Measurements from ENCODE around the gene SSBP3. TPM values are rescaled to one million over a fixed set of nuclear protein-coding genes. Genes with fewer than 3 reads are reported as not detected.
A peak's percentile ranks its signal among the peaks of the same experiment; 100 is the strongest.

Gene SSBP3
- total RNA-seq, 1 donor from 2014 or later = 47.3 TPM

GRCh38 chr1:54409156-54410142, 3.3 kb upstream of the SSBP3 start:
- DNase-seq (ENCODE audit: low spot score) = no peak

GRCh38 chr1:54408147-54409066, 2.2 kb upstream of the SSBP3 start:
- peak; percentile 55 for DNase-seq (ENCODE audit: low spot score)

- peak; percentile 79 for DNase-seq (ENCODE audit: low spot score)
These were observed 1.4 kb upstream of the SSBP3 start for GRCh38 chr1:54407404-54408146.

DNA sequence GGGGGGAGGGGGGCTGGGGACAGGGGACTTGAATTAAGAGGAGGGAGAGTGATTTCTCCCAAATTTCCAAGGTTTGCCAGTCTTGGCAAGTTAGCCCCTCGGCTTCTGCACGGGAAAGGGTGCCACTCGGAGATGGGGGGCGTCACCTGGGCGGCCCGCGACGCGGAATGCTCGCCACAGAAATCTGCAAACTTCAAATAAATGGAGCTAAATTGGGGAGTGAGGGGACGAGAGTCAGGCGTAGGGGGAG, 885 bp upstream of the SSBP3 start:
- peak; percentile 54 for DNase-seq (ENCODE audit: low spot score)

DNA sequence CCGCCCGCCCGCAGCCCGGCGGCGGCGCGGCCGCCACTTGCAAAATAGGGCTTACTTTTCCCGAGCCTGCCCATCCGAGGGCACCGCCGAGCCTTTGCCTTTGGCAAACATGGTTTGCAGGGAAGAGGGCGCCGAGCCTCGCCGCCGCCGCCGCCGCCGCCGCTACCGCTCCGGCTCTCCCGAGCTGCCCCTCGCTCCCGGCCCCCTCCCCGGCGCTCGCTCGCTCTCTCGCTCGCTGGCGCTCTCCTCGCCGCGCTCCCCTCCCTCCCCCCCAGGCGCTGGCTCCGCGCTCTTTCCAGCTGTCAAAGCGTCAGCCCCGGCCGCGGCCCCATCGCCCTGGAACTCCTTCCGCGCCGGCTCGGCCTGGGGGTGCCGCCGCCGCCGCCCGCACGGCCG, 298 bp downstream of the SSBP3 start:
- DNase-seq (ENCODE audit: low spot score) = no peak

GRCh38 chr1:54404939-54405897, 976 bp downstream of the SSBP3 start:
- no peak for DNase-seq (ENCODE audit: low spot score)

DNA sequence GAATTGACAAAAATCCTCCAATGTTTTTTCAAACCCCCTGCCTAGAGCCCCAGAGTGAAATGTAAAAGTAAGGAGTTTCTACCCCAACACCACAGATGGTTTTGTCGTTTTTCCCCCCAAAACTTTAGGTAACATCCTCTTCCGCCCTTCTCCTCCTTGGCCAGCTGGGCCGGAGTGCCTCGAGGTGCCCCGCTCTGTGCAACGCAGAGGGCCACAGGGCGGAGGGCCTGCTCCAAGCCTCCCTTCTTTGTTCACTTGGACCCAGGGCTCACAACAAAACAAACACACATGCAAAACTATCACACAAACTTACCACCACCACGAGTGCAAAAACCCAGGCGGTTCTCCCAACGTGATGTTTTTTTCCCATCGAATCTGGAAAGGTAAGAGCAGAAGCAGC, 1.9 kb downstream of the SSBP3 start:
- no peak for DNase-seq (ENCODE audit: low spot score)

DNA sequence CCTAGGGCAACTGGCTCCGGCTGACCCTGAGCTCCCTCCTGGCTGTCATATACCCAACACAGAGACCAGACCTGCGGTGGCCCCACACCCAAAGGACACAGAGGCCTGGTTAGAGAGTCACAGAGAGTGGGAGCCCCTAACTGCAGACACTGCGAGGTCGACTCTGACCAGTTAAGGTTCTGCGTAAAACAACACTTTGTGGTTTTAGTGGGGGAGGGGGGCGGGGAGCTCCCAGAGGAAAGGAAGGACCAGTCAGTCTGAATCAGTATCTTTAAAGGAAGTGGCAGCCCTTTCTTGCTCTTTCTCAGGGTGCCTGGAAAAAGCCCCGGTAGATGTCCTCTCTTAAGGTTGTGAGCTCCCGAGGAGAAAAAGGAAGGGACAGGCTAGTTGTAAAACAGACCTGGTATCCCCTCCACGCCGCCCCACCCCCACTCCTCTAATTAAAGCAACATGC, 2.4 kb downstream of the SSBP3 start:
- DNase-seq (ENCODE audit: low spot score) = no peak

GRCh38 chr1:54403405-54403804, 2.8 kb downstream of the SSBP3 start:
- no peak for DNase-seq (ENCODE audit: low spot score)

- no peak for DNase-seq (ENCODE audit: low spot score)
These were observed 3.3 kb downstream of the SSBP3 start for GRCh38 chr1:54402896-54403295.

GRCh38 chr1:54401799-54402198, 4.4 kb downstream of the SSBP3 start:
- no peak for DNase-seq (ENCODE audit: low spot score)

DNA sequence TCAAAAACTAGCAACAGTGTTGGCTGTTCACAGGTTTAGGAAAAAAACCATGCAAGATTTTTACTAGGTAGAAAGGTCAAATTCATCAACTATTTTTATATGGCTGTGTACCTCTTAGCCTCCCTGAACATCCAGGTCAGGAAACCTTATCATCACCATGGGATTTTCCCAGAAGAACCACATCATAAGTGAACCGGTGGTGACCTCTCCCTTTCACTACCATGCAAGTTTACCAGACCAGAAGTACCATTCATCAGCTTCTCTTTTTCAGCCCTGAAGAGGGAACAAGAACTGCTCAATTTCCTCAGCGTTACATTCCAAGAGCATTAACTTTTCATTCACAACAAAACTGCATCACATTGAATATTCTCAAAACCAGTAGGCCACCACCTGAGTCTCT, 5.9 kb downstream of the SSBP3 start:
- DNase-seq (ENCODE audit: low spot score) = no peak

DNA sequence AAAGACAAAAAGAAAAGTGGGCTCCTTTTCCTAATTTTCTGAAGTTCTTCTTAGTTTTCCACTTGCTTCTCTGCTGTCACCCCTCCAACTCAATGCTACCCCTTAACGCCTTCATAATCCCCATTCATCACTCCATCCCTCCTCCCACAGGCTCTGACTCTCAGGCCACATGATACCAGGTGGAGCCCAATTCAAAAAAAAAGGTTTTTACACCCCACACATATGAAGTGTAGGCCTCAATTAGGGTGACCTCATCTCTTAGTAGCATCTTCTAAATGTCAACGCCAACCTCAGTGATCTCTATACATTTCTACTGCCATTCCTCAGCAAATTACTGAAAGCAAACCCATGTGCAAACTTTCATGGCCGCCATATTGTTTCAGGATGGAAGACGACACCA, 6.4 kb downstream of the SSBP3 start:
- DNase-seq (ENCODE audit: low spot score) = no peak

DNA sequence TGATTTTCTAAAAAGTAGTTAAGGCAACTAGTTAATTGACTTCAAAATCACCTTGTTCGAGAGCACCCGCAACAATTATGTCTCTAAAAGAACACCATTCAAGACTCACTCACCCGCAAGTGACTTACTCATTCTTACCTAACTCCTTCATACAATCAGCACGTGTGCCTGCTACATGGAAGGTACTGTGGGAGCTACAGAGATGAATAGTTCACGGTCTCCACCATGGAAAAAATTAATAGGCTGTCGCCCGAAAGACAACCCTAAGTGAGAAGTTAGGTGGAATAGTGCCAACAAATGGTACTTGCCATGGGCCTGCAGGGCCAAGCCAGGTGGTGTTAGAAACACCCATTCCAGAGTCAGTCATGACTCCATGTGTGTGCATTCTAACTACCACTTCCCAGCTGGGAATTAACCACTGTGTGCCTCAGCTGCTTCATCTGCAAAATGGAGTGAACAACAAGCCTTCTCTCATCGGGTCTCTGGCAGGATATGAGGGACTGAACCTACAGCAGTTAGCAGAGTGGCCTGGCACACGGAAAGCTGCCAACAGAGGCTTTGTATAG, 7.1 kb downstream of the SSBP3 start:
- DNase-seq (ENCODE audit: low spot score) = no peak

GRCh38 chr1:54397980-54398379, 8.2 kb downstream of the SSBP3 start:
- DNase-seq (ENCODE audit: low spot score) = no peak

DNA sequence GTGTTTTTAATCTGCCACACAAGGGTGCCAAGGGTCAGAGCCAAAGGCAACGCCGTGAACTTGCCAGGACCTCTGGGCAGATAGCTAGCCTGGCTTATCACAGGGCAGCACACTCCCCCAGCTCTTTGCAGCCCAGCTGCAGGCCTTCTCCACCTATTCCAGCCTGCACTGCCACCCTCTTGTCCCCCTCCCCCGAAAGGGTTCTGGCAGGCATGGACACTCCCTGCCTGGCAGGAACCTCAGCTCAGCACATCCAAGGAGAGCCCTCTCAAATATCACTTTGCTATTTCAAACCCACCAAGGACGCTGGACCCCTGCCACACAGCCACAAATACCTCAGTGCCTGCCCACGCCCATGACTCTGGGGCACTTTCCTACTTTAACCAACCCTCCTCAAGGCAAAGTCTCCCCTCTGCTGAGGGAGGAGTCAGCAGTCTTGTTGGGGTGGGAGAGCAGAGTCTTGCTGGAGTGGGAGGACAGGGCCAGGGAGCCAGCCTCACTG, 9.1 kb downstream of the SSBP3 start:
- DNase-seq (ENCODE audit: low spot score) = no peak

DNA sequence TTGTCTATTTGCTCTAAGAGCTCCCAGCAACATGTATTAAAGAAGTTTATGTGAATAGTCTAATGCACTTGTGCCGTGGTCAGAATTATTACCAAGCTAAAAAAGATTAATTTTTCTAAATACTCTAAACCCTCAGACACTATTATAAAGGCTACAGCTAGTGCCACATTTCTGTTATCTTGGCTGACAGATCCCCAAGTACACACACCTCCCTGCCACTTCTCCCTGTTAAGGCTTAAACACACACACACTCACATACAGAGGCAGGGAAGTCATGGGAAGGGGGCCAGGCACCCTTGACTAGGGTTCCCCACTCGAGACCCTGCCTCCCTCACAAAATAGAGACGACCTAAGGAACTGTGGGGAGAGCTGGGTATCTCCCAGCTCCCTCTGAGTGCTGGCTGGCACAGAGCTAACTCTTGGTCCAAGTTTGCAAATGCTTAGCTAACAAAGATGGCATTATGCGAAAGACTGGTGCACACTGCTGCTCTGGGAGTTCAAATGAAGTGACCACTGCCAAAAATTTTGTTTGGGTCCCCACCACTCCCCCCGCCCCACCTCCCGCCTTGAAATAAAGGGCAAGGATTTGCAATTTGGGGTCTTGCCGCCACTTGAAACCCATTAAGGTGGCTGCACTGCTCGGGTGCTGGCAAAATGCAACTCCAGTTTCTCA, 9.8 kb downstream of the SSBP3 start:
- DNase-seq (ENCODE audit: low spot score) = no peak

- DNase-seq (ENCODE audit: low spot score) = no peak
These were observed 10.8 kb downstream of the SSBP3 start for GRCh38 chr1:54395281-54395934.

DNA sequence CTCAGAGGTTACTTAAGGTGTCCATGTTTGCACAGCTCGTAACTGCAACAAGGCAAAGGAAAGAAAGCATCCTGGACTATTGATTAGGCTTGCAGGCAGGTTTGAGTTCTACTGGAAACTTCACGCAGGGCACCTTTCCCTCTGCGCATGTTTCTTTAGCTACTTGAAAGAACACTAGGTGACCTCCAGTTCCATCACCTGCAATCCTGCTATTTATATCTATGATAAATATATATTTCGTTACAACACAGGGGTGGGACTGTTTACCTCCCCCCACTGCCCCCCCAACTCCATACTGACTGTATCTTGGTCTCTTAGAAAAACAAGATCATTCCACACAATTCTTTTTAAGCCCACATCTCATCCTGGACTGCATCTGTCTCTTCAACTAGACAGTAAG, 12.1 kb downstream of the SSBP3 start:
- DNase-seq (ENCODE audit: low spot score) = no peak
